ENCODE data around the gene MAN1C1.
"Not testable (repeated sequence)": the region's sequence is repeated elsewhere in the genome, so short reads cannot be mapped to it uniquely, and the experiment has no call there.

MAN1C1 gene

DNA sequence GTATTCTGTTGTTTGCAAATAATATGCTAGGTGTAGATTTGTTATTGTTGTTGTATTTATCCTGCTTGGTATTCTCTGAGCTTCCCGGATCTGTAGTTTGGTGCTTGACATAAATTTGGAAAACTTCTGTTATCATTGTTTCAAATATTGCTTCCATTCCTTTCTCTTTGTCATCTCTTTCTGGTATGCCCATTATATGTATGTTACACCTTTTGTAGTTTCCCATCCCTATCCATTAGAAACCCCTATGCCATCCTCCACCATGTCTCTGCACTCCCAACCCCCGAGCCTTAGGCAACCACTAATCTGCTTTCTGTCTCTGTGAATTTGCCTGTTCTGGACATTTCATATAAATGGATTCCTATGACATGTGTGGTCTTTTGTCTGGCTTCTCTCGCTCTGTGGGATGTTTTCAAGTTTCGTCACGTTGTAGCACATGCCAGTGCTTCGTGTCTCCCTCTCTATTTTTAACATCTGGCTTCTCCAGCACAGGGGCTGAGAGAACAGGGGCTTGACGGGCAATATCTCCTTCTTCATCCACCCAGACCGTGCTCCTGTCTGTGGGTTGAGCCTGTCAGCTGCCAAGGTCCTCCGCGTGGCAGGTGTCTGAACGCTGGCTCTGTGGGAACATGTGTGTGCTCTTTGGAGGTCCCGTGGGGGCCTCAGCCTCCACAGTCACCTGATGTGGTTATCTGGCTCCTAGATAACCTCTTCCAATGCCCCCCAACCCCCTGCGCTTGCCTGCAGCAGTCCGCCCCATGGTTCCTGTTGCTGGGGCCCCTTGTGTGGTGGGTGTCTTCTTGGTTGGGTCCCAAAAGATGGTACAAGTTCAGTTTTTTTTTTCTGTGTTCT, 32.8 kb upstream of the MAN1C1 start:
- DNase-seq, result no peak

DNA sequence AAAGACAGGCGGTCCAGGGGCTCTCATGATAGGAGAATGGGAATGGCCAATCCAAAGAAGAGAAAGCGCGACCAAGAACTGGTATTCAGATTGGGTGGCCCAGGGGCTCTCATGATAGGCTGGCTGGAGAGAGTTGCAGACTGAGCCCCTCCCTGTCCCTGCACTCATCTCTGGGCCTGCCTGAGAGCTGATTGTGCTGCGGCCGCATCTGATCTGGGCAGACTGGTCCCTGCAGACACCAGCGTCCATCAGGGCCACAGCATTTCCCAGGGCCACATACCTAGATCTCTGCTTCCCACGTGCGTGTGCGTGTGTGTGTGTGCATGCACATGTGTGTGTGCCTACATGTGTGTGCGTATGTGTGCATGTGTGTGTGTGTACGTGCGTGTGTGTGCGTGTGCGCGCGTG, 30.4 kb upstream of the MAN1C1 start:
- DNase-seq, result no peak

DNA sequence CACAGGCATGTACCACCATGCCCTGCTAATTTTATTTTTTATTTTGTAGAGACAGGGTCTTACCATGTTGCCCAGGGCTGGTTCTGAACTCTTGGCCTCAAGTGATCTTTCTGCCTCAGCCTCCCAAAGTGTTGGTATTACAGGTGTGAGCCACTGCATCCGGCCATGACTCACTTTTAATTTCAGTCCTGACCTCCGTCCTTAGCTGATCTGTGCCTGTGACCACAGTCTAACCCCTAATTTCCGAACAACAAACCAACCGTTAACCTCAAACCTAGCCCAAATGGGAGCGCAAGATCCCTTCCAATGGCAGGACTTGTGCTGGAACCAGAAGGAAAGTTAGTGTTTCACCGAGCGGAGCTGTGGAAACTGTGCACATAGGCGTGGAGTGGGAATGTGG, 29.3 kb upstream of the MAN1C1 start:
- no peak for DNase-seq

DNA sequence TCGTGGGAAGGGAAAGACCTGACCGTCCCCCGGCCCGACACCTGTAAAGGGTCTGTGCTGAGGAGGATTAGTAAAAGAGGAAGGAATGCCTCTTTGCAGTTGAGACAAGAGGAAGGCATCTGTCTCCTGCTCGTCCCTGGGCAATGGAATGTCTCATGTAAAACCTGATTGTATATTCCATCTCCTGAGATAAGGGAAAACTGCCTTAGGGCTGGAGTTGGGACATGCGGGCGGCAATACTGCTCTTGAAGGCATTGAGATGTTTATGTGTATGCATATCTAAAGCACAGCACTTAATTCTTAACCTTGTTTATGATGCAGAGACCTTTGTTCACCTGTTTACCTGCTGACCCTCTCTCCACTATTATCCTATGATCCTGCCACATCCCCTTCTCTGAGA, 28.4 kb upstream of the MAN1C1 start:
- DNase-seq, result not testable (repeated sequence)

DNA sequence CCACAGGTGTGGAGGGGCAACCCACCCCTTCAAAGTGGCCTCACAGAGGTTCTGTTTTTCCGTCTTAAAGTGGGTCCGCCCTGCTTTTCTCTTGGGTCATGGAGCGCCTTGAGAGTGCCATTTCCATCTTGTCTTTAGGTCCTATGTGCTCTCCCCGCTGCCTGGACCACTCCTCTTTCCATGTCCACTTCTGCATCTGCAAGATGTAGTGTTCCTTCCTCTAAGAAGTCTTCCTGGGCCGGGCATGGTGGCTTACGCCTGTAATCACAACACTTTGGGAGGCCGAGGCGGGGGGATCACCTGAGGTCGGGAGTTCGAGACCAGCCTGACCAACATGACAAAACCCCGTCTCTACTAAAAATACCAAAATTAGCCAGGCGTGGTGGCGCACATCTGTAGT, 27.8 kb upstream of the MAN1C1 start:
- DNase-seq, result not testable (repeated sequence)

DNA sequence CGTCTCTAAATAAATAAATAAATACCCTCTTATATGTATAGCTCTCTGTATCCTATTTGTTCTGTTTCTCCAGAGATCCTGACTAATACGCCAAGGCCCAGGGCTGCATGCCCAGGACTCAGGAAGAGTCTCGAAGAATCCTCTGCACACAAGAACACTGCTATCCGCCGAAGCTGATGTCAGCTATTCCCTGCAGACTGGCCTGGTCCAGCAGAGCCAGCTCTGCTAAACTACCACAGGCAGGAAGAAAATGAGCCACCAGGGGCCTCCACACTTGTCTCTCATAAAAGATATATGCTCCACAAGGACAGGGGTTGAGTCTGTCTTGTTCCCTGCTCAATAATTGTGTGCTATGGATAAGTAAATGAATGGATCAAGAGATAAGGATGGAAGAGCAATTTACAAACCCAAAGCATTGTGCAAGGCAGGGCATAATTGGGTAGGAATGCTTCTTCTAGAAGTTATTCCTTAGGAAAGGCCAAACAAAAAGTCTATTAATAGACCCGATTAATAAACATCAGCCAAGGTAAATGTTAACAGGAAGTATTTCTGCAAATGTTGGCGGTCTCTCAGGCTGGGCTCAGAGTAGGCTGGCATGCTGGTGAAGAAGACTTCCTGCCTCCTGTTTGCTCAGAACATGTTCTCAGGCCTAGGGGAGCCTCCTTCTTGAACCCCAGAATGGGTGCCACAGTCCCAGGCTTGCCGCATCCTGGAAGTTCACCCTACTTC, 26.3 kb upstream of the MAN1C1 start:
- DNase-seq, result no peak

DNA sequence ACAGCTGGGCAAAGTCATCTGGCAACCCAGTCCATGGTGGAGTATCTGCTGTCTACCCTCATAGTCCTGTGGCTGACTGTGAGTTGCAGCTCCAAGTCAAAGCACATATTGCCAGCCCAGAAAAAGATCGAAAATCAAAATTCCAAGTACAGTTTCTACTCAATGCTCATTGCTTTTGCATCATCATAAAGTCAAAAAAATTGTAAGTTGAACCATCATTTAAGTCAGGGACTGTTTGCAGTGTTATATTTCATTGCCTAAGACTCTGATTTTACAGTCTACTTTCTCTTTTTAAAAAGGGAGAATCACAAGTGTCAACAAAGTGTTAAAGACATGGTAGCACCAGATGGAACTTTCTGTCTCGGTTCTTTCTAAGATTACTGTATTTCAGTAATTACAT, 22.7 kb upstream of the MAN1C1 start:
- no peak for DNase-seq

DNA sequence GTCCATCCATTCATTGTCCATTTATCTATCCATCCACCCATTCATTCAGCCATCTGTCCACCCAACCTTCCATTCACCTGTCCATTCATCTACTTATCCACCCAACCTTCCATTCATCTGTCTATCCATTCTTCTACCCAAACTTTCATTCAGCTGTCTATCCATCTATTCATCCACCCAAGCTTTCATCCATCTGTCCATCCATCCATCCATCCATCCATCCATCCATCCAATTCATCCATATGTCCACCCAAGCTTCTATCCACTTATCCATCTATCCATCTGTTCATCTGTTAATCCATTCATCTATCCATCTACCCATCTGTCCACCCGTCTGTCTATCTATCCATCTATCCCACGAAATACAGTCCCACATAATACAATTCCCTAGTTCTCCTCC, 21.6 kb upstream of the MAN1C1 start:
- no peak for DNase-seq

DNA sequence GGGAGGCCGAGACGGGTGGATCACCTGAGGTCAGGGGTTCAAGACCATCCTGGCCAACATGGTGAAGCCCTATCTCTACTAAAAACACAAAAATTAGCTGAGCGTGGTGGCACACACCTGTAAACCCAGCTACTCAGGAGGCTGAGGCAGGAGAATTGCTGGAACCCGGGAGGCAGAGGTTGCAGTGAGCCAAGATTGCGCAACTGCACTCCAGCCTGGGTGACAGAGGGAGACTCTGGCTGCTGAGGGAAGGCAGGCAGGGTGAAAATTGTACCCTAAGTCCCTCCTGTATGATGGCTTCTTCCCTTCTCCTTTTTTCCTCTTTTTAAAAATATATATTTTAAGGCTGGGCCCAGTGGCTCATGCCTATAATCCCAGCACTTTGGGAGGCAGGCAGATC, 19.9 kb upstream of the MAN1C1 start:
- DNase-seq, result not testable (repeated sequence)

DNA sequence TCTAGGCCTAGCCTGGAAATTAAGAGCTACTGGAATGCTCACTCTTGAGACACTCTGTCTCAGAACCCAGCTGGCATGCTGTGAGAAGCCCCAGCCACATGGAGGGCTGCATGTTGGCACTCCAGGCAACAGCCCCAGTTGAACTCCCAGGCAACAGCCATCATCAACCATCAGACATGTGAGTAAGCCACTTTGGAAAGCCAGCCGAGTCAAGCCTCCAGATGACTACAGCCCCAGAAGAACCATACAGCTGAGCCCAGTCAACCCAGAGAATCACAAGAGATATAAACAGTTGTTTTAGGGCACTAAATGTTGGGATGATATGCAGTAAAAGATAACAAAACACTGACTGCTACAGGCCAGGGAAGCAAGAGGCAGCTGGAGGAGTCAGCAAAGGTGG, 17.7 kb upstream of the MAN1C1 start:
- no peak for DNase-seq

DNA sequence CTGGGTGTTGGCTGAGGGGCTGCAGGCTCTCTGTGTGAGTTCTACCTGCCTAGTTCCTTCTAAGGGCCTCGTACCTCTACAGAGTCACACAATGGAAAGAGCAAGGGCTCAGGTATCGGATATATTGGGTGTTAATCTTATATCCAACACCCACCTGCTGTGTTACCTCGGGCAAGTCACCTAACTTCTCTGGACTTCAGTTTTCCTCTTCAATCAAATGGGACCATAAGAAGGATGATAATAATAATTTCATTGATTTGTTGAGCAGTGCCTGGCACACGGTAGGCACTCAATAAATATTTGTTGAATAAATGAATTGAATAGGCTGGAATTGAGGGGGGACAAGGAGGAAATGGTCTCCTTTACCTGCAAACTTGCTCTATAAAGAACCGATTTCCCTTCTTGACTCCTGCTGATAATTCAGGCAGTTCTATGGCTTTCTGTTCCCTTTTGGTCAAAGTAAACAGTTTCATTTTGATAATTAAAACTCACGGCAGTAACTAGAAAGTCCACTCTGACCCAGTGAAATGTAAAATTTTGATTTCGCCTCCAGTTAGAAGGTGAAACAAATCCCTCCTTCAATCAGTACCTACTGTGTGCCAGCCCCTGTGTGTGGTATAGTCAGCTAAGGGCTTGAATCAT, 16.5 kb upstream of the MAN1C1 start:
- no peak for DNase-seq

DNA sequence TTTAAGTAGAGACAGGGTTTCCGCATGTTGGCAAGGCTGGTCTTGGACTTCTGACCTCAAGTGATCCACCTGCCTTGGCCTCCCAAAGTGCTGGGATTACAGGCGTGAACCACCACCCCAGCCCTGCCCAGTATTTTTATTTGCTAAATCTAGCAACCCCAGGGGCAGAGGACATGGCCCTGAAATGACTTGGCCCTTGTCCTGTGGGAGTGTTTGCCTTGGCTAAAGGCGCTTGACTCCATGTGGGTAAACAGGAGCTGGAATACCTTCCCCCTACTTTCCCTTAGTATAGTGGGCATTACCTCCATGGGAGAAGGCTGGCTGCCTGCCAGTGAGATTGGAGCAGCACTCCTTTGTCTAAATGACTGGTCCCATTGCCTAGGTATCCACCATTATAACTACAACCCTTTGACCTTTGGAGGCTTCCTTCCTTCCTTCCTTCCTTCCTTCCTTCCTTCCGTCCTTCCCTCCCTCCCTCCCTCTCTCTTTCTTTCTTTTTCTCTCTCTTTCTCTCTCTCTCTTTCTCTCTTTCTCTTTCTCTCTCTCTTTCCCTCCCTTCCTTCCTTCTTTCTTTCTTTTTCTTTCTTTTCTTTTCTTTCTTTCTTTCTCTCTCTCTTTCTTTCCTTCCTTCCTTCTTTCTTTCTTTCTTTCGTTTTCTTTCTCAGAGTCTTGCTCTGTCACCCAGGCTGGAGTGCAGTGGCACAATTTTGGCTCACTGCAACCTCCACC, 15.5 kb upstream of the MAN1C1 start:
- DNase-seq, result not testable (repeated sequence)

DNA sequence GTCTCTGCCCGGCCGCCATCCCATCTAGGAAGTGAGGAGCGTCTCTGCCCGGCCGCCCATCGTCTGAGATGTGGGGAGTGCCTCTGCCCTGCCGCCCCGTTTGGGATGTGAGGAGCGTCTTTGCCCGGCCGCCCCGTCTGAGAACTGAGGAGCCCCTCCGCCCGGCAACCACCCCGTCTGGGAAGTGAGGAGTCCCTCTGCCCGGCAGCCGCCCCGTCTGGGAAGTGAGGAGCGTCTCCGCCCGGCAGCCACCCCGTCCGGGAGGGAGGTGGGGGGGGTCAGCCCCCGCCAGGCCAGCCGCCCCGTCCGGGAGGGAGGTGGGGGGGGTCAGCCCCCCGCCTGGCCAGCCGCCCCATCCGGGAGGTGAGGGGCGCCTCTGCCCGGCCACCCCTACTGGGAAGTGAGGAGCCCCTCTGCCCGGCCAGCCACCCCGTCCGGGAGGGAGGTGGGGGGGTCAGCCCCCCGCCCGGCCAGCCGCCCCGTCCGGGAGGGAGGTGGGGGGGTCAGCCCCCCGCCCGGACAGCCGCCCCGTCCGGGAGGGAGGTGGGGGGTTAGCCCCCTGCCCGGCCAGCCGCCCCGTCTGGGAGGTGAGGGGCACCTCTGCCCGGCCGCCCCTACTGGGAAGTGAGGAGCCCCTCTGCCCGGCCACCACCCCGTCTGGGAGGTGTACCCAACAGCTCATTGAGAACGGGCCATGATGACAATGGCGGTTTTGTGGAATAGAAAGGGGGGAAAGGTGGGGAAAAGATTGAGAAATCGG, 12.6 kb upstream of the MAN1C1 start:
- not testable (repeated sequence) for DNase-seq

DNA sequence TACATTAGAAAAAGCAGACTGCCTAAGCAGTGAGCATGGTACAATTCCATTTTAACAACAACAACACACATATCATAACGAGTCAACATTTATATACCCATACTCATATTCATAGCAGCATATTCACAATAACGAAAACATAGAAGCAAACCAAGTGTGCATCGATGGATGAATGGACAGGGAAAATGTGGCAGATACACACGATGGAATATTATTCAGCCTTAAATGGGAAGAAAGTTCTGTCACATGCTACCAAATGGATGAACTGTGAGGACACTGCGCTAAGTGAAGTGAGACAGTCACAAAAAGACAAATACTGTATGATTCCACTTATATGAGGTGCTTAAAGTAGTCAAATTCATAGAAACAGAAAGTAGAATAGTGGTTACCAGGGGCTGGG, 9.5 kb upstream of the MAN1C1 start:
- no peak for DNase-seq

DNA sequence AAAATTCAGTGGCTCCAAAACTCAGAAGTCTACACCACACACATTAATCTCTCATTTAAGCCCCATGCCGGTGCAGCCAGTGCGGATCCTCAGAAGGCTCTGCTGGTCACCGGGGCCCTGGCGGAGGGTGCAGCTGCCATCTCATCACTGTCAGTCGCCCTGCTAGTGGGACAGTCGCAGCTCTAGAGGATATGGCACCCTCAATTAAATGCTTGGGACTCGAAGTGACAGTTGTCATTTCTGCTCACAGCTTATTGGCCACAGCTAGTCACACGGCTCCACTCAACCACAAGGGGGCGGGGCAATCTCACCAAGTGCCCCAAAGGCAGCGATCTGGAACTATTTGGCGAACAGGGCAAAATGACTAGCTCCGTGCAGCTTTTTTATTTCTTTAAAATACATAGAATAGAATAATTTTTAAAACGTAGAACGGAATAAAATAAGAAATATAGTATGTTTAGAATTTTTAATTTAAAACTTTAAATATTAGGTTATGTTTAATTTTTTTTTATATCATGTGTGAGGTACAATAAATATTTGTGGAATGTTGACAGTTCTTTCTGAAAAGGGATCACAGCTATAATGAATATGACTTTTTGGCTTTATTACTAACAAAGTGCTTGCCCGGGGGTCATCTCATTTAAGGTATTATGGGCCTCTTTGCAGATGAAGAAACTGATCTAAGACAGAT, 8.0 kb upstream of the MAN1C1 start:
- DNase-seq, result peak; percentile 77 to 89

DNA sequence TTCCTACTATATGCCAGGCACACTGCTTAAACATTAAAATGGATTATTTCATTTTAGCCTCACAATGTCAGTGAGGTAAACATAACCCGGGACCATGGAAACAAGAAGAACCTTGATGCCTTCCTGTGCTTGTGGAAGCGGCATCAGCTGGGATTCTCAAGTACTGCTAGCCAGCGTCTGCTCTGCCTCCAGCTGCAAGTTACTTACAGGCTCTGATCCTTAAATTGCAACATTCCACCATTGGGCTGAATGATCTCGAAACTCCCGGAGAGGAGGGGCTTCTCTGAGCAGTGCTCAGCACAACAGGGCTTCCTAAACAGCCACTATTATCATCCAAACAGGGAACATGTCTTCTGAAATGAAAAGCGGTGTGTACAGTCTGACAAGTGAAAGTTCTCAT, 6.7 kb upstream of the MAN1C1 start:
- DNase-seq, result no peak

DNA sequence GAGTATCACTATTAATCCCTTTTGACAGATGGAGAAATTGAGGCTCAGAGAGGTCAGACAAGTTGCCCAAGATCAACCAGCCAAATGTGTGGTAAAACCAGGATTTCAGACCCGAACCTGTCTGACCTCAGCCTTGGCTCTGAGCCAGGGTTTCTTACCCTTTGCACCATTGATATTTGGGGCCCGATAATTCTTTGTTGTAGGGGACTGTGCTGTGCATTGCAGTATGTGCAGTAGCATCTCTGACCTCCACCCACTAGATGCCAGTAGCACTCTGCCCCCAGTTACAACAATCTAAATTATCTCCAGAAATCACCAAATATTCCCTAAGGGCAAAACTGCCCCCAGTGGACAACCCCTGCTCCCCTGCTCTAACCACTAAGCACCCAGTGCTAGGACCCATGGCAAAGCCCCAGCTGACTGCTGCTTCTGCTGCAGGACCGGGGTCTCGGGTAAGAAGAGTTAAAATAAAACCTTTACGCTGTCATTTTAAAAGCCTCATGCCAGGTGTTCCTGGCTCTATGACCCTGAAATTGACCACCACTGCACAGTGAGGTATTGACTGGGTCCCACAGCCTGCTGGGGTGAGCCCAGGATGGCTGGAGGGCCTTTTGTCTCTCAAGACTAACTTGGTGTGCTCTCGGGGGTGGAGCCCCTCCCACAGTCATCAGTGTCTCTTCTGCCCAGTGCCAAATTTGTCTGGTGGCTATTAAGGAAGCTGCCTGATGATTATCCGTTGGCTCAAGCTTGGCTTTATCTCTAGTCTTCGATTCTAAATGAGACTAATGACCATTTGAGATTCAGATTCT, 5.6 kb upstream of the MAN1C1 start:
- DNase-seq, result peak in 1 of 2 experiments; percentile 26

DNA sequence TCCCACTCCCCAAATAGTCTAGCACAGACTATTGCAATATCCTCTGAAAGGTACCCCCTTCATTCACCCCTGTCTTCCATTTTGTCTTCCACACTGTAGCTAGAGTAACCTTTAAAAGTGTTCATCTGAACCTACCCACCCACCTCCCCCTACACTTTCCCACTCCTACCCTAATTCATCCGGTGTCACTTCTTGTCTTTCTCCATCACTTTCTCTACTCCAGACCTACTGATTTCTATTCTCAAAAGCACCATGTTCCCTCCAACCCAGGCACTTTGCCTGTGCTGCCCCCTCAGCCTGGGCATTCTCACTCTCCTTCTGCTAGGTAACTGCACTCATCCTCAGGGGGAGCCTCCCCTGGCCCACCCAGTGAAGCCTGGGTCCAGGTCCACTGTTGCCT, 4.7 kb upstream of the MAN1C1 start:
- DNase-seq, result no peak

DNA sequence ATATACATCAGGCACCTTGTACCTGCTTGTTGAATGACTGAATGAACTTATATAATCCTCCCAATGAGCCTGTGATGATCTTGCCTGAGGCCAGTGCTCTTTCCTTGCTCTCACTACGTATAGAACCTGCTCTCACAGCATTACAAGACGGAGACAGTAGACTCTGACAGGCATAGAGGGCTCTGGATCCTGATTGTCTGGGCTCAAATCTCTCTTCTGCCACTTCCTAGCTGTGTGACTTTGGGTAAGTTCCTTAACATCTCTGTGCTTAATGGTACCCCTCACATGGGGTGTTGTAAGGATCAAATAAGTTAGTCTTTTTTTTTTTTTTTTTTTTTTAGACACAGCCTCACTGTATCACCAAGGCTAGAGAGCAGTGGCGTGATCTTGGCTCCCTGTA, 4.2 kb upstream of the MAN1C1 start:
- no peak for DNase-seq

DNA sequence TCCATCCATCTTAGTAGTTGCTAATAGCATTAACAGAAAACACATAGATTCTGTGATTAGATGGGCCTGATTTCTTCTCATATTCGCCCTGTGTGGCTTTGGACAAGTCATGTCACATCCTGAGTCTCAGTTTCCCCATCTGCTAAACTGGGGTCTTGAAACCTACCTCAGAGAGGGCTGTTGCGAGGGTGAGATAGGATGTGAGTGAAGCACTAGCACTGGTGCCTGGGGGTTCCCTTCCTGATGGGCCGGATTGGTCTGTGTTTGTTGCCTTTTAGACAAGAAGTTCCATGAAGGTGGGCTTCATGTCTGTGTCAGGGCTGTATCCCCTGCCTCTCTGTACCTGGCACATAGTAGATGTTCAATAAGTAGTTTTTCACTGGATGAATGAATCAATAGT, 3.5 kb upstream of the MAN1C1 start:
- no peak for DNase-seq

Data from AML-193 (cell line).